Measurements from ENCODE around the gene LTF.

Gene LTF

GRCh38 chr3:46463868-46464241, 850 bp downstream of the LTF start:
- Histone ChIP-seq H3K9me3 (replicated peaks; ENCODE audit: low read length) (no peaks in the 10 kb centered on the region), H3K4me2 (ENCODE audit: low read length) (no peak overlapping the region), H3K4me1 (ENCODE audit: control insufficient read depth, insufficient read depth, low read length) (no peaks in the 10 kb centered on the region), H3K27me3 (ENCODE audit: control insufficient read depth, insufficient read depth, low read length) (peaks cover 64% of the 10 kb centered on the region), H3K36me3 (ENCODE audit: insufficient read depth, low read length) (no peaks in the 10 kb centered on the region), H3K9ac (ENCODE audit: low read depth, low read length) (no peak overlapping the region), H3K4me3 (ENCODE audit: low read length) (no peak overlapping the region)

GRCh38 chr3:46463120-46463867, 1.4 kb downstream of the LTF start:
- no peak overlapping the region for H3K9ac ChIP-seq (ENCODE audit: low read depth, low read length)
- H3K4me3 ChIP-seq (ENCODE audit: low read length), result no peak overlapping the region
- no peaks in the 10 kb centered on the region for H3K36me3 ChIP-seq (ENCODE audit: insufficient read depth, low read length)
- no peaks in the 10 kb centered on the region for H3K9me3 ChIP-seq (replicated peaks; ENCODE audit: low read length)
- no peak overlapping the region for H3K4me2 ChIP-seq (ENCODE audit: low read length)
- H3K27me3 ChIP-seq (ENCODE audit: control insufficient read depth, insufficient read depth, low read length), result peaks cover 64% of the 10 kb centered on the region
- no peaks in the 10 kb centered on the region for H3K4me1 ChIP-seq (ENCODE audit: control insufficient read depth, insufficient read depth, low read length)

GRCh38 chr3:46462511-46462910, 2.2 kb downstream of the LTF start:
- no peaks in the 10 kb centered on the region for H3K4me1 ChIP-seq (ENCODE audit: control insufficient read depth, insufficient read depth, low read length)
- H3K4me3 ChIP-seq (ENCODE audit: low read length), result no peak overlapping the region
- H3K9me3 ChIP-seq (replicated peaks; ENCODE audit: low read length), result no peaks in the 10 kb centered on the region

GRCh38 chr3:46462111-46462510, 2.6 kb downstream of the LTF start:
- Histone ChIP-seq H3K4me3 (ENCODE audit: low read length) (no peak overlapping the region), H3K36me3 (ENCODE audit: insufficient read depth, low read length) (no peaks in the 10 kb centered on the region), H3K27me3 (ENCODE audit: control insufficient read depth, insufficient read depth, low read length) (peaks cover 64% of the 10 kb centered on the region), H3K9ac (ENCODE audit: low read depth, low read length) (no peak overlapping the region), H3K4me1 (ENCODE audit: control insufficient read depth, insufficient read depth, low read length) (no peaks in the 10 kb centered on the region), H3K4me2 (ENCODE audit: low read length) (no peak overlapping the region), H3K9me3 (replicated peaks; ENCODE audit: low read length) (no peaks in the 10 kb centered on the region)

More at GRCh38 chr3:46462511-46462910, 2.2 kb downstream of the LTF start:
- no peak overlapping the region for H3K4me2 ChIP-seq (ENCODE audit: low read length)
- H3K9ac ChIP-seq (ENCODE audit: low read depth, low read length), result no peak overlapping the region
- peaks cover 64% of the 10 kb centered on the region for H3K27me3 ChIP-seq (ENCODE audit: control insufficient read depth, insufficient read depth, low read length)
- H3K36me3 ChIP-seq (ENCODE audit: insufficient read depth, low read length), result no peaks in the 10 kb centered on the region

GRCh38 chr3:46460051-46460450, 4.7 kb downstream of the LTF start:
- no peak overlapping the region for H3K4me2 ChIP-seq (ENCODE audit: low read length)
- peaks cover 55% of the 10 kb centered on the region for H3K27me3 ChIP-seq (ENCODE audit: control insufficient read depth, insufficient read depth, low read length)
- no peaks in the 10 kb centered on the region for H3K4me1 ChIP-seq (ENCODE audit: control insufficient read depth, insufficient read depth, low read length)
- H3K9me3 ChIP-seq (replicated peaks; ENCODE audit: low read length), result no peaks in the 10 kb centered on the region
- no peak overlapping the region for H3K4me3 ChIP-seq (ENCODE audit: low read length)
- H3K9ac ChIP-seq (ENCODE audit: low read depth, low read length), result no peak overlapping the region
- no peaks in the 10 kb centered on the region for H3K36me3 ChIP-seq (ENCODE audit: insufficient read depth, low read length)

GRCh38 chr3:46456118-46456517, 8.6 kb downstream of the LTF start:
- Histone ChIP-seq H3K9me3 (replicated peaks; ENCODE audit: low read length) (no peaks in the 10 kb centered on the region), H3K27me3 (ENCODE audit: control insufficient read depth, insufficient read depth, low read length) (peaks cover 47% of the 10 kb centered on the region), H3K36me3 (ENCODE audit: insufficient read depth, low read length) (no peaks in the 10 kb centered on the region), H3K4me3 (ENCODE audit: low read length) (no peak overlapping the region), H3K9ac (ENCODE audit: low read depth, low read length) (no peak overlapping the region), H3K4me1 (ENCODE audit: control insufficient read depth, insufficient read depth, low read length) (no peaks in the 10 kb centered on the region), H3K4me2 (ENCODE audit: low read length) (no peak overlapping the region)

- no peaks in the 10 kb centered on the region for H3K4me1 ChIP-seq (ENCODE audit: control insufficient read depth, insufficient read depth, low read length)
- H3K36me3 ChIP-seq (ENCODE audit: insufficient read depth, low read length), result no peaks in the 10 kb centered on the region
- H3K27me3 ChIP-seq (ENCODE audit: control insufficient read depth, insufficient read depth, low read length), result peaks cover 51% of the 10 kb centered on the region
- H3K4me2 ChIP-seq (ENCODE audit: low read length), result no peak overlapping the region
- H3K9me3 ChIP-seq (replicated peaks; ENCODE audit: low read length), result no peaks in the 10 kb centered on the region
- H3K9ac ChIP-seq (ENCODE audit: low read depth, low read length), result no peak overlapping the region
- H3K4me3 ChIP-seq (ENCODE audit: low read length), result no peak overlapping the region
Measured at GRCh38 chr3:46455231-46456115, 9.2 kb downstream of the LTF start.

- Histone ChIP-seq H3K27me3 (ENCODE audit: control insufficient read depth, insufficient read depth, low read length) (peaks cover 48% of the 10 kb centered on the region), H3K4me2 (ENCODE audit: low read length) (no peak overlapping the region), H3K36me3 (ENCODE audit: insufficient read depth, low read length) (no peaks in the 10 kb centered on the region), H3K4me3 (ENCODE audit: low read length) (no peak overlapping the region), H3K9me3 (replicated peaks; ENCODE audit: low read length) (no peaks in the 10 kb centered on the region), H3K4me1 (ENCODE audit: control insufficient read depth, insufficient read depth, low read length) (no peaks in the 10 kb centered on the region), H3K9ac (ENCODE audit: low read depth, low read length) (no peak overlapping the region)
Measured at GRCh38 chr3:46454606-46455005, 10.1 kb downstream of the LTF start.

- Histone ChIP-seq H3K4me1 (ENCODE audit: control insufficient read depth, insufficient read depth, low read length) (no peaks in the 10 kb centered on the region), H3K27me3 (ENCODE audit: control insufficient read depth, insufficient read depth, low read length) (peaks cover 45% of the 10 kb centered on the region), H3K4me2 (ENCODE audit: low read length) (no peak overlapping the region), H3K9ac (ENCODE audit: low read depth, low read length) (no peak overlapping the region), H3K36me3 (ENCODE audit: insufficient read depth, low read length) (no peaks in the 10 kb centered on the region), H3K9me3 (replicated peaks; ENCODE audit: low read length) (no peaks in the 10 kb centered on the region), H3K4me3 (ENCODE audit: low read length) (no peak overlapping the region)
Measured at GRCh38 chr3:46454209-46454595, 10.5 kb downstream of the LTF start.

GRCh38 chr3:46453526-46454208, 11.0 kb downstream of the LTF start:
- H3K9me3 ChIP-seq (replicated peaks; ENCODE audit: low read length), result no peaks in the 10 kb centered on the region
- no peak overlapping the region for H3K9ac ChIP-seq (ENCODE audit: low read depth, low read length)
- H3K36me3 ChIP-seq (ENCODE audit: insufficient read depth, low read length), result no peaks in the 10 kb centered on the region
- H3K4me3 ChIP-seq (ENCODE audit: low read length), result no peak overlapping the region
- no peak overlapping the region for H3K4me2 ChIP-seq (ENCODE audit: low read length)
- peaks cover 46% of the 10 kb centered on the region for H3K27me3 ChIP-seq (ENCODE audit: control insufficient read depth, insufficient read depth, low read length)
- no peaks in the 10 kb centered on the region for H3K4me1 ChIP-seq (ENCODE audit: control insufficient read depth, insufficient read depth, low read length)

GRCh38 chr3:46449755-46450552, 14.8 kb downstream of the LTF start:
- Histone ChIP-seq H3K4me3 (ENCODE audit: low read length) (no peak overlapping the region), H3K9ac (ENCODE audit: low read depth, low read length) (no peak overlapping the region), H3K9me3 (replicated peaks; ENCODE audit: low read length) (no peaks in the 10 kb centered on the region), H3K4me2 (ENCODE audit: low read length) (no peak overlapping the region), H3K27me3 (ENCODE audit: control insufficient read depth, insufficient read depth, low read length) (peaks cover 52% of the 10 kb centered on the region), H3K36me3 (ENCODE audit: insufficient read depth, low read length) (no peaks in the 10 kb centered on the region), H3K4me1 (ENCODE audit: control insufficient read depth, insufficient read depth, low read length) (no peaks in the 10 kb centered on the region)
